Stomach (tissue), 9 donors: ENCODE measurements around the gene EIF2S2. TPM values are rescaled to one million over a fixed set of nuclear protein-coding genes. Genes with fewer than 3 reads are reported as not detected.

ENCODE experiments used
- DNase-seq, 2 donors: peaks; one replicate each; pipeline versions ENCODE4 v3.0.0 to v3.0.0-alpha.2; 2013 to 2019
- H3K27ac ChIP-seq, 5 donors: fragments of 200-600 bp in 4 of 5; sonication (generic) in 4 of 5; one replicate each; pipeline ENCODE4 v1.5.1; 2013 to 2019; ENCODE audit warnings: mild to moderate bottlenecking in 1 of 5, moderate library complexity in 1 of 5
- H3K27me3 ChIP-seq, 3 donors: fragments of 200-600 bp; sonication (generic); one replicate each; pipeline ENCODE4 v1.5.1; 2017 to 2019; ENCODE audit warnings: mixed run types in 1 of 3
- H3K36me3 ChIP-seq, 4 donors: fragments of 200-600 bp; sonication (generic); 1 replicate in 3 of 4; 2 replicates in 1 of 4; pipeline ENCODE4 v1.5.1; 2016 to 2019
- H3K4me1 ChIP-seq, 4 donors: fragments of 200-600 bp; sonication (generic); one replicate each; pipeline ENCODE4 v1.5.1; 2016 to 2019
- H3K4me3 ChIP-seq, 4 donors: fragments of 200-600 bp; sonication (generic) in 3 of 4; one replicate each; pipeline ENCODE4 v1.5.1; 2016 to 2019; ENCODE audit warnings: mild to moderate bottlenecking in 1 of 4
- H3K9me3 ChIP-seq, 4 donors: fragments of 200-600 bp; sonication (generic); one replicate each; pipeline ENCODE4 v1.5.1; 2016 to 2019
- EP300 ChIP-seq: sonication (generic); formaldehyde crosslinking; IDR thresholded peaks from one replicate; pipeline ENCODE4 v1.6.1; 2017; ENCODE audit warnings: antibody characterized with exemption
- POLR2A ChIP-seq, 4 donors: fragments of 450-650 bp; IDR thresholded peaks; one replicate each; pipeline ENCODE4 v1.6.1; 2016; ENCODE audit warnings: antibody characterized with exemption in 4 of 4, control low read depth in 2 of 4, mild to moderate bottlenecking in 1 of 4, moderate library complexity in 1 of 4
- POLR2AphosphoS5 ChIP-seq, 3 donors: sonication (generic); formaldehyde crosslinking; IDR thresholded peaks; one replicate each; pipeline ENCODE4 v1.6.1; 2016; ENCODE audit warnings: antibody characterized with exemption in 3 of 3
- WGBS, 5 donors: extraction: QIAGEN DNeasy Blood & Tissue Kit in 3 of 5; methylation state at CpG; one replicate each; pipeline versions ENCODE4 v1.1.5 to v1.1.7; 2013 to 2018; 5-methylcytosine and 5-hydroxymethylcytosine counted together
- intact Hi-C: fragments of 100-400 bp; cut with DNase I; formaldehyde crosslinking; loops from one replicate; pipeline ENCODE4 v1.15.1; 2023; ENCODE audit warnings: low total_unique reads
- polyA plus RNA-seq, 3 donors: library from polyadenylated mRNA; stranded (reverse); fragments of 200-250 nt; gene quantifications; one replicate each; pipeline ENCODE4 v1.2.3, GENCODE V29; 2013
- total RNA-seq, 5 donors: library from RNA; depleted of rRNA; stranded (reverse); fragments of >200 nt; gene quantifications; one replicate each; pipeline versions ENCODE4 v1.1.0 to v1.2.3, GENCODE V29; 2014 to 2016
- TF ChIP-seq, protein P1 (sequence below), 7 experiments: fragments of 450-650 bp in 4 of 7; fragments of 200-600 bp in 3 of 7; sonication (generic) in 3 of 7; IDR thresholded peaks; one replicate each; pipeline ENCODE4 v1.5.1; 2016 to 2019; ENCODE audit warnings: antibody characterized with exemption in 7 of 7, control low read depth in 2 of 7, mild to moderate bottlenecking in 1 of 7
- donor health status: healthy with polysubstance abuse.
- donor health status: Bipolar disorder and iron deficiency.
- donor health status: healthy.

EIF2S2 gene
- total and polyA plus RNA-seq, 8 donors: 26.6 to 92.4 (median 45.6) TPM

DNA sequence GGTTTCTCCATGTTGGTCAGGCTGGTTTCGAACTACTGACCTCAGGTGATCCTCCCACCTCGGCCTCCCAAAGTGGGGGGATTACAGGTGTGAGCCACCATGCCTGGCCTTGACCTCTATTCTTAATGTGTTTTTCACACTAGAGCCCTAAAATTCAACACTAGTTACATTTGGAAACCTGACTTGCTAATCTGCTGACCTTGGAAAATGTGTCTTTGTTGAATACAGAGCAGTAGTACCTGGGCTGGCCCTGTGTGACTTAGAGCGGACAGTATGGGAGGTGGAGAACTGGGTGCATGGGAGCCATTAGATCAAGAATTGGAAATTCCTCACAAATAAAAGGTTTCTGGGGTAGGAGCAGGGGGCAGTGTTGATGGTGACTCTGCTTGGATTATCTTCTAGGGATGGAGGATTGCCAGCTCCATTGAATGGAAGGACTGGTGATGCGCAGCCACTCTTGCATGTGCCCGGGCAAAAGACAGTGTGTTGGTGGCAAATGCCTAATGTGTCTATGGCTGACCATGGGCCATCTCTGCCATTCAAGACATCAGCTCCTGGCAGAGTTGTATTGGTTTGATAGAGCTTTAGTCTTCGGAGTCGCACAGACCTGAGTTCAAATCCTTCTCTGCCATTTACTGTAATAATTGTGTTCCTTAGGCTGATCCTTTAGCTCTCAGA, 64.9 kb downstream of the EIF2S2 start:
- H3K27ac ChIP-seq: no peak overlapping the region
- H3K9me3 ChIP-seq: no peaks in the 10 kb centered on the region
- TF ChIP-seq POLR2AphosphoS5 (IDR thresholded peaks at IDR 0.05): no peak
- no peak for TF ChIP-seq POLR2A (IDR thresholded peaks at IDR 0.05)
- TF ChIP-seq, protein P1, sequence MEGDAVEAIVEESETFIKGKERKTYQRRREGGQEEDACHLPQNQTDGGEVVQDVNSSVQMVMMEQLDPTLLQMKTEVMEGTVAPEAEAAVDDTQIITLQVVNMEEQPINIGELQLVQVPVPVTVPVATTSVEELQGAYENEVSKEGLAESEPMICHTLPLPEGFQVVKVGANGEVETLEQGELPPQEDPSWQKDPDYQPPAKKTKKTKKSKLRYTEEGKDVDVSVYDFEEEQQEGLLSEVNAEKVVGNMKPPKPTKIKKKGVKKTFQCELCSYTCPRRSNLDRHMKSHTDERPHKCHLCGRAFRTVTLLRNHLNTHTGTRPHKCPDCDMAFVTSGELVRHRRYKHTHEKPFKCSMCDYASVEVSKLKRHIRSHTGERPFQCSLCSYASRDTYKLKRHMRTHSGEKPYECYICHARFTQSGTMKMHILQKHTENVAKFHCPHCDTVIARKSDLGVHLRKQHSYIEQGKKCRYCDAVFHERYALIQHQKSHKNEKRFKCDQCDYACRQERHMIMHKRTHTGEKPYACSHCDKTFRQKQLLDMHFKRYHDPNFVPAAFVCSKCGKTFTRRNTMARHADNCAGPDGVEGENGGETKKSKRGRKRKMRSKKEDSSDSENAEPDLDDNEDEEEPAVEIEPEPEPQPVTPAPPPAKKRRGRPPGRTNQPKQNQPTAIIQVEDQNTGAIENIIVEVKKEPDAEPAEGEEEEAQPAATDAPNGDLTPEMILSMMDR (IDR thresholded peaks at IDR 0.05): no peak
- TF ChIP-seq EP300: no peak
- H3K36me3 ChIP-seq: peaks cover 0 to 6% (median 0%) of the 10 kb centered on the region in 4 donors
- no peak for DNase-seq
- no peaks in the 10 kb centered on the region for H3K27me3 ChIP-seq
- H3K4me1 ChIP-seq: peaks cover 13 to 85% (median 54%) of the 10 kb centered on the region in 4 donors
- no peak overlapping the region for H3K4me3 ChIP-seq
- WGBS, 5 donors: 97 to 99% (median 97%) methylated on average over 7 of the region's 7 CpGs
- intact Hi-C loops: no loop called here

DNA sequence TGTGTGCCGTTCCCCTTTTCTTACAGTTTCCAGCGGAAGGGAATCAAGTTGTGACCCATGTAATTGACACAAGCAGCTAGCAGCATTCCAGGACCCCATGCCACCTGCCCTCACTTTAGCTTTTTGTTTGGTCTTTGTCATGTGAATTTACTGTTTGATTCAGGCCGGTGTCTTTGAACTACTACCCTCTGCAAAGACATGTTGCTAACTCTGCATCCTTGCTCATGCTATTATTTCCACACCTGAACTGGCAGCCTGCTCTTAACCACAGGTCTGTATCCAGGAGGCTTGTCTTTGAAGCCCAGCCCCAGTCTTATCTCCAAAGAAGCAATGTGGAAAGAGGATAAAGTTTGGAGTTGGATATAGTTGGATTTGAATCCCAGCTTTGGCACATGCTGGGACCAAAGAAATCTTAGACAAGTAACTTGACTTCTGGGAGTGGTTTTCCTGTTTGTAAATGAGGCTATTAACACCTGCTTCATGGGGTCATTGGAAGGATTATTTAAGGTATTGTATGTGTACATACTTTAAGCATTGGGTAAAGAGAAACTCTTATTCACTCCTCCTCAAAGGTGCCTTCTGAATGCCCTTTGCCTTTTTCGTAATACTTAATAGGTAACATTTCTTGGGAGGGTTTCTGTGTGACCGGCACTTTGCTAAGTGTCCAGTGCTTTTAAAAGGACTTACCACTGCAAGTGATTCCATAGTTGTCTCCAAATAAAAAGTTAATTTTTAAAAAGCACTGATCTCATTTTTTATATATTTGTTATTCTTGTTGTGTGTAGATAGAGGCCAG, 65.9 kb downstream of the EIF2S2 start:
- H3K36me3 ChIP-seq: peaks cover 0 to 6% (median 0%) of the 10 kb centered on the region in 4 donors
- peak in 1 of 2 donors; percentile 29 for DNase-seq
- peaks cover 13 to 88% (median 54%) of the 10 kb centered on the region in 4 donors for H3K4me1 ChIP-seq
- intact Hi-C loops: no loop called here
- no peak overlapping the region for H3K4me3 ChIP-seq
- TF ChIP-seq, protein P1 (IDR thresholded peaks at IDR 0.05): no peak
- TF ChIP-seq POLR2AphosphoS5 (IDR thresholded peaks at IDR 0.05) (no peak), POLR2A (IDR thresholded peaks at IDR 0.05) (no peak), EP300 (no peak)
- peak overlapping the region in 2 of 5 donors; percentile 3 to 17 for H3K27ac ChIP-seq
- H3K27me3 ChIP-seq: no peaks in the 10 kb centered on the region
- WGBS, 5 donors: 61 to 84% (median 72%) methylated on average over 5 of the region's 5 CpGs
- H3K9me3 ChIP-seq: no peaks in the 10 kb centered on the region

DNA sequence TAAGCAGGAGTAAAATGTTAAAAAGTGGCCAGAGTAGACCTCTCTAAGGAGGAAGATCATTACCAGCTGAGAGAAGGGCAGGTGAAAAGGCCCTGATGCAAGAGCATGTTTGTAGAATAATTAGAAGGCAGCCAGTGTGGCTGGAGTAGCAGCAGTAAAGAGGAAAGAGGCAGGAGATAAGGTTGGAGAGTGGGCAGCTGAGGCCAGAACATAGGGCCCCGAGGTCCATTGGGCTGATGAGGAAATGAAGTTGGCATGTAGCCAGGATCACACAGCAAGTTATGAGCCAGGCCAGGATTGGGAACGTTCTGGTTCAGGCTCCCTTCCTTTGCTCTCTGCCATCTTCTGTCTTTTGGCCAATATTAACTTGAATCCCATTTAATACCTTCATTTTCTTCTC, 66.7 kb downstream of the EIF2S2 start:
- peak; percentile 43 to 64 for DNase-seq
- Histone ChIP-seq H3K27ac (peak overlapping the region in 1 of 5 donors; percentile 17), H3K9me3 (no peaks in the 10 kb centered on the region), H3K4me3 (no peak overlapping the region), H3K4me1 (peaks cover 13 to 88% (median 57%) of the 10 kb centered on the region in 4 donors), H3K27me3 (no peaks in the 10 kb centered on the region), H3K36me3 (peaks cover 0 to 6% (median 0%) of the 10 kb centered on the region in 4 donors)
- WGBS, 5 donors: 2 to 16% (median 8%) methylated on average over 2 of the region's 2 CpGs
- intact Hi-C loops: no loop called here
- TF ChIP-seq POLR2A (IDR thresholded peaks at IDR 0.05) (no peak), POLR2AphosphoS5 (IDR thresholded peaks at IDR 0.05) (no peak), EP300 (no peak)
- TF ChIP-seq, protein P1 (IDR thresholded peaks at IDR 0.05): no peak

DNA sequence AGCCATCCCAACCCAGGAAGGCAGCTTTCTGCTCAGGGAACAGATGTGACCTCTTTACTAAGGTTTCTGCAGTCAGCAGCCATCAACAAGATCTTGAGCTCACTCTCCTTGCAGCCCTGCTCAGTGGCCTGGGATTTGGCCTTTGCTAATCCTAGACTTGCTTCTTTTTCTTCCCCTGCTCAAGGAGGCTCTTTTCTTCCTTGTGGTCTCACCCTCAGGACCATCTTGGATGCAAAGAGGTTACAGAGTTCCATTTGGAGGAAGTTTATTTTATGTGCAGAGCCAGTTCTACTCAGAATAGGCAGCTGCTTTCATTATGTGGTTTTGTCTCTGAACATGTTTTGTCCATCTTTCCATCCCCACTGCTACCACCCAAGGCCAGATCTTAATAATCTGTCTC, 69.0 kb downstream of the EIF2S2 start:
- peaks cover 0 to 6% (median 0%) of the 10 kb centered on the region in 4 donors for H3K36me3 ChIP-seq
- no peaks in the 10 kb centered on the region for H3K27me3 ChIP-seq
- DNase-seq: no peak
- no peak for TF ChIP-seq EP300
- TF ChIP-seq, protein P1 (IDR thresholded peaks at IDR 0.05): no peak
- no peak for TF ChIP-seq POLR2AphosphoS5 (IDR thresholded peaks at IDR 0.05)
- TF ChIP-seq POLR2A (IDR thresholded peaks at IDR 0.05): no peak
- no peaks in the 10 kb centered on the region for H3K9me3 ChIP-seq
- peaks cover 13 to 93% (median 63%) of the 10 kb centered on the region in 4 donors for H3K4me1 ChIP-seq
- no peak overlapping the region for H3K27ac ChIP-seq
- H3K4me3 ChIP-seq: no peak overlapping the region
- intact Hi-C loops: no loop called here
